SIG-M5 (cell line): ENCODE data around the gene CXCL8.
"Not testable (repeated sequence)": the region's sequence is repeated elsewhere in the genome, so short reads cannot be mapped to it uniquely, and the experiment has no call there.

ENCODE experiments used
- DNase-seq: peaks from one replicate; lab custom pipeline; 2025; lab: John Stamatoyannopoulos, UW

CXCL8 gene

DNA sequence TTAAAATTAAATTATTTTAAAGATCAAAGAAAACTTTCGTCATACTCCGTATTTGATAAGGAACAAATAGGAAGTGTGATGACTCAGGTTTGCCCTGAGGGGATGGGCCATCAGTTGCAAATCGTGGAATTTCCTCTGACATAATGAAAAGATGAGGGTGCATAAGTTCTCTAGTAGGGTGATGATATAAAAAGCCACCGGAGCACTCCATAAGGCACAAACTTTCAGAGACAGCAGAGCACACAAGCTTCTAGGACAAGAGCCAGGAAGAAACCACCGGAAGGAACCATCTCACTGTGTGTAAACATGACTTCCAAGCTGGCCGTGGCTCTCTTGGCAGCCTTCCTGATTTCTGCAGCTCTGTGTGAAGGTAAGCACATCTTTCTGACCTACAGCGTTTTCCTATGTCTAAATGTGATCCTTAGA, at the start of gene CXCL8:
CXCL8 (plus strand) TSS at position 217 of the 426 bp plus-strand sequence; CDS start at position 307, 90 bp downstream.
- peak; percentile 14 for DNase-seq

DNA sequence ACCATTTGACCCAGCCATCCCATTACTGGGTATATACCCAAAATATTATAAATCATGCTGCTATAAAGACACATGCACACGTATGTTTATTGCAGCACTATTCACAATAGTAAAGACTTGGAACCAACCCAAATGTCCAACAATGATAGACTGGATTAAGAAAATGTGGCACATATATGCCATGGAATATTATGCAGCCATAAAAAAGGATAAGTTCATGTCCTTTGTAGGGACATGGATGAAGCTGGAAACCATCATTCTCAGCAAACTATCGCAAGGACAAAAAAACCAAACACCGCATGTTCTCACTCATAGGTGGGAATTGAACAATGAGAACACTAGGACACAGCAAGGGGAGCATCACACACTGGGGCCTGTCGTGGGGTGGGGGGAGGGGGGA, 49.2 kb upstream of the CXCL8 start:
- not testable (repeated sequence) for DNase-seq

DNA sequence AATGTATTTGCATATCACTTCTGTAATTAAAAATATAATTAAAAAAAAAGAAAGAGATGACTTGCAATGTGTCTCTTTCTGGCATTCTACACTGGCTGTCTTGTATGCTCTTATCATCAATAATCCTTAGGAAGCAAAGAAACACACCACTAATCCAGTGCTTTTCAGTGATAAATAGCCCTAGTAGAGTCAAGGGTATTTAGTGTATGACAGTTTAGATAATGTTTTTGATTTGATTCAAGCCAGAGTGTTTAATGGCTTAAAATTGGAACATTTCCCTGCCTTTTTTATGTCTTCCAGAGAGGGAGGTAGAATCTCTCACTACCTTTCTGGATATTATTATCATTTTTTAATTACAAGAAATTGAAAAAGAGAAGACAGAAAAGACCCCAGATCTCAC, 48.6 kb upstream of the CXCL8 start:
- no peak for DNase-seq

DNA sequence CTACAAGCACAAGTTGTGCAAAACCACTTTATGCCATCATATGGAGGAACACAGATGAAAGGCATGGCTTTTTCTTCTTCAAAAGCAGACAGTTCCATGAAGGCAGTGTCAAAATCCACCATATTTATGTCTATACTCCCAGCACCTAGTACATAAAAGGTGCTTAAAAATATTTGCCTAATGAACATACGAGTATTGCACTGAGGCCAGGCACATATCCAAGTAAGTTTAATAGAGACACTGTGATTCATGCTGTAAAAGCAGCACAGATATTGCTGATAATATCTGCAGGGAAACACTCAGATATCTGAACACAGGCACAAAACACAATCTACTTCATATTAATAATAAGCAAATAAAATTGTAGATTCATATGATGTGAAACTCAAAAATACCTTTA, 48.1 kb upstream of the CXCL8 start:
- no peak for DNase-seq

DNA sequence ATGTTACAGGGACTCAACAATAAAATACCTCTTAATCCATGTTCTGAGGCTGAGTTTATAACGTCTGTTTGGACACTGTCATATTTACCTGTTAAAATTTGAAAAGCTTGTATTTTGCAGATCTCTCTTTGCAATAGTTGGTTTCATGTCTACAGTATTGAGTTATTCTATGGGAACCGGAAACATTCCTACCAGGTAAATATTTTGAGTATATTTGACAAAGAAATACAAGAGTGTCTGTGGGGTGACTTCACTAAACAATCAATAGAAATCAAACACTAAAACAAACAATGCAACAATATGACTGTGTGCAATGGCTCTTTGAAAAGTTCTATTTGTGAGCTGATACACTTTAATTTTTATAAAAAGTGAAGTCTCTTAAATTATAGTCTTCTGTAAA, 47.7 kb upstream of the CXCL8 start:
- no peak for DNase-seq

DNA sequence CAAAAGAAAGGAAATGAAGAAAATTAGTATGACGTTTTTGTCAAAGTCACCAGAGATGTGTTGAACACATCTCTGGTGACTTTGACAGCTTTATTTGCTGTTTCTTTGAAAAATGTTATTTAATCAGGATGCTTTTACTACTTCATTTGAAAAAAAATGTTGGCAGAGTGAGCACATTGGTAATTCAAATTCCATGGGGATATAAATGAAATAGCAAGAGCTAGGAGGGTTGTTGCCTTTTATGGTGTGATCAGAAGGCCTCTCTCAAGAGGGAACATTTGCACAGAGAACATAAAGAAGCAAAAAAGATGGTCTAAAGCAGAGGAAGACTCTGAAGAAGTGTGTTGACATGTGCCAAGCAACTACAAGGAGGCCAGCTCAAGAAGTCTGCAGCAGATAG, 46.6 kb upstream of the CXCL8 start:
- DNase-seq = no peak

DNA sequence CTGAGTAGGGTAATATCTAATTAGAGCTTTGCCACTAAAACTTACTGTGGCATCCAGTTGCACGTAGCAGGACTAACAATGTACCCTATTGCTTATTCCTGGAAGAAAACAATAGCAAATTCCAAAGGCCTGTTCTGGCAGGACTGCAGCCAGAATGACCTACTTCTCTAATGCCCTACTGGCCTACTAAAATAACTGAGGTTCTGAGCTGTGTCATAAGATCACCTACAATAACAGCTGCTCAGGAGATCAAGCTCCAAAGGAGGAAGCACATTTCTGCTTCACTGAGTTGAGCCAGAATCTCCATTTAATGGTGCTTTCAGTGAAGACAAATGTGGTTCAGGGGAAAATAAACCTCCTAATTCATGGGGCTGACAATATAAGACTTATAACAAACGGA, 42.2 kb upstream of the CXCL8 start:
- DNase-seq = no peak

DNA sequence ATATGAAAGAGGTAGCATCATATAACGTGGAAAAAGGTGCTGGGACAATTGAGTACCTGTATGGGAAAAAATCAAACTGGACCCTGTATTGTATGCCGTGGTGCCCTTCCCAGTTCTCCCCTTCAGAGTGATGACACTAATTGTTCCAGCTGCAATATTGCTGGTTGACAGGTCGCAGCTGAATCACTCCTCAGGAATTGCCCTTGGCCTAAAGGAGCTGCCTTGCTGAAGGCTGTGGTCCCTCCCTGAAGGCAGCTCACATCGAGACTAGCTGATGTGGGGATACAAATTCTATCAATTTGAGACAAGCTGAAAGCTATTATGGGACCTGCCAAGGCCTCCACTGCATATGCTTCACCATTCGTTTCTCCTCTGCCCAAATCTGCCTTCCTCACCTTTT, 39.3 kb upstream of the CXCL8 start:
- no peak for DNase-seq

DNA sequence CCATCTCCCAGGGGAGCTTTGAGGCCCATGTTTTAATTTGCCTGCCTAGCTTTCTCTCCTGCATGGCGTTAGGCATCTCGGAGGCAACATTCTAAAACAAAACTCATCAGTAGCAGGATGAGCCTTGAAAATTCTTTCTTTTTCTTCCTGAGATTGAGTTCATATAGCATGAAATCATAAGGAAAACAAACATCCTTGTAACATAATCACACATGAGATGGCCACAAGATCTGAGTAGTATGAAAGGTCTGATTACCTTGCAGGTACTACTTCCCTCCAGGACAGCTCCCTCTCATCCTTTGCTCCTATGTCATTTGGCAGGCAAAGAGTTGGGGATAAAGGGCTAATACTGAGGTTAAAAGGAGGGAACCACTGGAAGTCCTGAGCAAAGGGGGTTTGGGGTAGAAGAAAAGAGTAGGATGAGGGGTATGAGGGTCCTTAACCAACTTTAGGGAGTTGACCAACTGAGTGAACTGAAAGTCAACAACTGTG, 37.5 kb upstream of the CXCL8 start:
- DNase-seq = no peak

DNA sequence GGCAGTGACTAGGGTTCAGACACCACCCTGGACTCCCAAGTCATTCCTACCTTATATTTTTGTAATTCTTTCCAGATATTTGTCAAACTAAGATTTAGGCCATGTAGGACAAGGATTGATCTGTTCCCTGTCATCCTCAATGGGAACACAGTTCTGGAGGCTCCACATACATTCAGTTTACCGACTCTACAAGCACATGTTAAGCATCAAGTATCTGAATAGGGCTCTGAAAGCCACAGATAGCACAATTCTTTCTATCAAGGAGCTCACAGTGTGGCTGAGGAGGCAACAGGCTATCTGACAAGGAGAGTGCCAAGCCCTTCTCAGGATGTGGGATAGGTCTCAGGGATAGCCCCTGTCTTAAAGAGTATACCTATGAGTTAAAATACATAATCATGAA, 37.0 kb upstream of the CXCL8 start:
- DNase-seq = no peak

DNA sequence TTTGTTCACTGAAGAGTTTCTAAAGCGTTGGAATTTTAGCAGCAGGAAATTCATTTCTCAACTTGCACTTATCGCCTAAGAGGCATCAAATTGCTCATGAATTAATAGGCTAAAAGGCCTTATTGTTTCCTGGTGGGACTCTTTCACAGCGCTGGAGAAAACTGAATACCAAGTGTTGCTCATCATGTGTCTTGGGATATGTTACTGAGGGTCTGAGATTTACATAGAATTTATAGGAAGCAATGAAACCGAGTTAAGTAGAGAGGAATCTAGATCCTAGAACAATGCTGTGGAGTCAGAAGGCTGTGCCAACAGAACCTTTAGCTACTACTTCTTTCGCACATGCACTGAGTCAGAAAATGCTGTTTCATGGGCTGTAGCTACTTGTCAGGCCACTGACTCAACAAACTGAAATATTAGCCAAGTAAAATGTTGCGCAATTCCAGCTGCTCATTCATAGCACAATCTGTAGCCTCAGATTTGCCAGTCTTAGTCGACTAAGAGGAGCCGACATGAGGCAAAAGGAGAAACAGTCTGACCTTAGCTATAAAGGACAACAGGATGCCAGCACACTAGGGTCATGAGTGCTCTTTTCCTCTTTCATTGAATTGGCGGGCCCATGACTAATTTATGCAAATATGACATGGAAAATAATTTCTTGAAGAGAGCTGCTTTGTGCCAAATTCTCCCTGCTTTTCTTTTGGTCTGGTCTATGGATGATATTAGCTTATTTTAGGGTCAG, 35.9 kb upstream of the CXCL8 start:
- peak; percentile 90 for DNase-seq

DNA sequence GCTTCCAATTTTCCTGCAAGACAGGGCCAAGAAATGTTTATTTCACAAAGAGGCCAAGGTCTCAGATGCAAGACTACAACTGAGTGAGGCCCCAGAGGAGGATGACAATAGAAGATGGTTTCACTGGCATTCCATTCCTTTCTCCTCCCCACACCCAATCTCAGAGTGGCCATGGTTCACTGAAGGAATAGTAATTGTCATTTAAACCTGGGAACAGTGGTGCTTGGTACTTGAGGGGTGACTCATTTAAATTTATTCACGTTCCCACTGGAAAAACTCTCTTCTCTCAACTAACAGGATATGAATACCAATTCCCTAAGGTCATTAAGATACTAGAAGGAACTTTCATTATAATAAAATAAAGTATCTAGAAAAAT, 35.3 kb upstream of the CXCL8 start:
- DNase-seq = no peak

DNA sequence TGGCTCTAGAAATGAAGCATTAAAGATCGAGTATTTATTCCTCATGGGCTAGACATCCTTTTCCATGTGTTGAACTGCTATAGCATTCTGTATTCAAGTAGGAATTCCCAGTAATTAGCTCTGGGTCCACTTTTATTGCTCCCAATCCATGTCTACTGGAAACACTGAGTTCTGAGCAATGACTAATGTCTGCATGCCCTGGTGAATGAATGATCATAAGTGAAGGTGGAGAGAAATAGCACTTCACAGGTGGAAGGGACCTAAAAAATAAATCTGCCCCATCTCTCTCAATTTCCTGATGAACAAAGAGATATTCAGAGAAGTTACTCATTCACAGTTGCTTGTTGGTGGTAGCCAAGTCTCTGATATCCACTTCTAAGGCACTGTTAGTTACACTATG, 34.6 kb upstream of the CXCL8 start:
- DNase-seq = no peak

DNA sequence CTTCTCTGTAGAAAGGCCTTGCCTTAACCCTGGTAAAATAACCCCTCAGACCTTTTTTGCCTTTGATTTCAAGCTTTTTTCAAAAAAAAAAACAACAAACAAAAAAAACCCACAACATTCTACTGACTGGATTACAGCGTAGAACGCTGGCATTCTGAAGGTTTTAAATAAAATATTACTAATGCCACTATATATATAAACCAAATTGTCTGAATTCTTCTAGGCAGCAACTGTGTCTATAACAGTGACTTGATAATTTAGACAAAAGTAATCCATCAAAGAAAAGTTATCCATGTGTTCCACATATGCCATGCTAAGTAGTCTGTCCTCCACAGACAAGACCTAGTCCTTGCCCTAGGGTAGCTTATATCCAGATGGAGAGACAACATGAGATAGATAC, 33.6 kb upstream of the CXCL8 start:
- DNase-seq = no peak

DNA sequence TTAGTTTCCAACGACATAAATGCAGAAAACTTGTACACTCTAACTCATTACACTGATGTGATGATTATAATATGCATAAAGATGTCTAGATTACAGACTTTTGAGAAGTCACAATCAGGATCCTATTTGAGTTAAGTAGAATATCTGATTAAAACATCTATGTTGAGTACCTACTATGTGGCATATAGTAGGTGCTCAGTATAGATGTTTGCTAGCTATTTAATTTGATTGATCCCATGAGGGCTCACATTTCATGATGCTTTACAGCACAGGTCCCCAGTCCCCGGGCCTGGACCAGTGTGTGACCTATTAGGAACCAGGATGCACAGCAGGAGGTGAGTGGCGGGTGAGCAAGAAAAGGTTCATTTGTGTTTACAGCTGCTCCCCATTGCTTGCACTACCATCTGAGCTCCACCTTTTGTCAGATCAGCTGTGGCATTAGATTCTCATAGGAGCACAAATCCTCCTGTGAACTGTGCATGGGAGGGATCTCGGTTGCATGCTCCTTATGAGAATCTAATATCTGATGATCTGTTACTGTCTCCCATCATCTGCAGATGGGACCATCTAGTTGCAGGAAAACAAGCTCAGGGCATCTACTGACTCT, 33.0 kb upstream of the CXCL8 start:
- no peak for DNase-seq

DNA sequence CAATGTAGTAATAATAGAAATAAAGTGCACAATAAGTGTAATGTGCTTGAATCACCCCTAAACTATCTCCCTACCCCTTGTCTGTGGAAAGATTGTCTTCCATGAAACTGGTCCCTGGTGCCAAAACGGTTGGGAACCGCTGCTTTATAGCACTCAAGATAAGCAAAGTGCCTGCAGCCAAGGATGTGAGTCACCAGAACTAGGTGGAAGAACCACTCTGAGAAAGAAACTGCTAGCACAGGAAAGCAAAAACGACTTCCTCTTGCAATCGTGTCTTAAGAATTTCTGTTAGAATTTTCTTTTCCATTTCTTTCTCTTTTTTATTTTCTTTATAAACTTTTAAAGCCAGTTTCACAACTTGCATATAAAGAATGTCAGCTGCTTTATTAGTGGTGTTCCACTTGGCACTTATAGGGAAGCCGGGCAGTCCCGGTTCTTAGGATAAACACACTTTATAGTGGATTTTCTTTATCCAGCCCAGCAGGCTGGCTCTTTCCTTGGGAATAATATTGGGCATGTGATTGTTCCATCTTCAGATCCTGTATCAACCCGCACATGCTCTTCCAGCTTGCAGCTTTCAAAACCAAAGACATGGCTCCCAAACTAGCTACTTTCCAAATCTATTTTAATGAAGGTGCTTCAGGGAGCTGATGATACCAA, 32.3 kb upstream of the CXCL8 start:
- DNase-seq = peak; percentile 18

DNA sequence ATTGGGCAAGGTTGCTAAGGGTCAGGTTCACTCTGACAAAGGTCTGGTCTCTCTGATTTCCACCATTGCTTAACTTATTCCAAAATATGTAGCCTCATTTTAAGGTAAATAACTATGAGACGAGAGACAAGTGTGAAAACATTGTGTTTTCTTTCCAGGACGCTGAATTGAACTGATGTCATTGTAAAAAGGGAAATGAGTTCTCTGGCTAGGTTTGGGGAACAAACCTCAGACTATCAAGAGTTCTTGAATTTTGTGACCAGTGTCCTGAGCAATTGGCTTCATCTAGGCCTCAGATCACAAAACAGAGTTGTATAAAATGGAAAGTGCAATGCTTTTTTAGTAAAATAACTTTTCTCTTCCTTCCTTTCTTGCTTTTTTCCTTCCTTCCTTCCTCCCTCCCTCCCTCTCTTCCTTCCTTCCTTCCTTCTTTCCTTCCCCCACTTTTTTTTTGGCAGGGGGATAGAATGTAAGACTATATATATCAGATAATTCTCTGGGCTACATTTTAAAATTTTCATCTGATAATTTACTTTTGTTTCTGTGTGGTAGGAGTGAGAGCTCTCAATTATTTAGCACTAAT, 30.8 kb upstream of the CXCL8 start:
- no peak for DNase-seq

DNA sequence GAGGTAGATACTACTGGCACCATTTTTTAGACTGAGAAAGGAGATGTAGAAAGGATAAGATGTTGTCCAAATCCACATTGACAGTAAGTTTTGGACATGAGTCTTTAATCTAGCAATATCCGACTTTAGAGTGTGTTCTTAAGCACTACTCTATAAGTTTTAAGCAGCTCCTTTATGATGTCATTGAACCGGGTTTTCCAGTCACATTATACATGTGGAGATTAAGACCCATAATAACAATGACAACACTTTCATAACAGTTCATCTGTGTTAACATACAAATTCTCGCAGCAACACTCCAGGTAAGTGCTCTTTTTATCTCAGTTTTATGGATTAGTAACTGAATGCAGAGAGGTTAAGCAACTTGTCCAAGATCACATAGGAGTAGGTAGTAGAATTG, 30.3 kb upstream of the CXCL8 start:
- DNase-seq = no peak

DNA sequence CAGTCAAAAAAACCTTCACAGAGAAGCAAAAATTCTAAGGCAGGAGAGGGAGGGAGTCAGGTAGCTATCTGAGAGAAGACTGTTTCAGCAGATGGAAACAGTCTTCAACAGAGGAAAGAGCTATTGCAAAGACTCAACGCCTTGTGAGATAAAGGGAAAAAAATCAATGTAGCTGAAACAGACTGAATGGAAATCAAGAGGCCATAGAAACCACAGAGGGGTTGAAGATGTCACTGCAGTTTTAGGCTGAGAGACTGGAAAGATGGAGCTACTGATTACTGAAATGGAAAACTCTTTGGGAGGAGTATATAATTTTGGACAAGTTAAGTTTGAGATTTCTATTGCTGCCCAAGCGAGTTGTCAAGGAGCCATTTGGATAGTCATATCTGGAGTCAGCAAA, 28.4 kb upstream of the CXCL8 start:
- DNase-seq = no peak

DNA sequence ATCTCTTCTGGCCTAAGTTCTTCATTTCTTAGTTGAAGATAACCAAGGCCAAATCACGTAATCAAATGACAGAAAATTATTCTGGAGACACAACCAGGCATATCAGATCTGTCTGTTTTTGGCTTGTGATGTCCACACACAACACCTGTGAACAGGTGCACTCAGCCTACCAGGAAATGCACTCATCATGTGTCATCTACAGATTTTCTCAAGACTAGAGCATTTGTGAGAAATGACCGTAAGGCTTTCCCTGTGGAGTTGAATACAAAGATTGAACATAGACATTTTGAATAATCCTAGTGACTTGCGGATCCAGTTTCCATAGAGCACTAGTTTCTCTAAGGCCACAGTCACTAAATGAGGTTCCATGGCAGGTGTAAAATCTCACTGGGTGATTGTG, 26.7 kb upstream of the CXCL8 start:
- no peak for DNase-seq

DNA sequence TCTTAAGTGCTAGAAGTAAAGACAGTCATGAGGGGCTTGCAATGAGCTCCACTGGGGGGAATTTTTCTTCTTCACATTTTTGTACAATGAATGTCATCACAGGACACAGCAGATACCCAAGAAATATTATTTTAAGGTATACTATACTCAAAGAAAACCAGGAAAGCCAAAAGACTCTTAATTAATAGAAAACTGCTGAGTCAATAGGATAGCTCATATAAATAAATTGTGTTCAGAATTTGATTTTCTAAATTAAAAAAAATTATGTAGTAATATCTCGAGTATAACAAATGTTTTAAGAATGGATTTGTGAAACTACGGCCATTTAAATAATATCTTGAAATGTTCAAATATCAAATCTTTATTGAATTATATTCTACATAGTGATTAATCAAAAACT, 25.7 kb upstream of the CXCL8 start:
- no peak for DNase-seq

DNA sequence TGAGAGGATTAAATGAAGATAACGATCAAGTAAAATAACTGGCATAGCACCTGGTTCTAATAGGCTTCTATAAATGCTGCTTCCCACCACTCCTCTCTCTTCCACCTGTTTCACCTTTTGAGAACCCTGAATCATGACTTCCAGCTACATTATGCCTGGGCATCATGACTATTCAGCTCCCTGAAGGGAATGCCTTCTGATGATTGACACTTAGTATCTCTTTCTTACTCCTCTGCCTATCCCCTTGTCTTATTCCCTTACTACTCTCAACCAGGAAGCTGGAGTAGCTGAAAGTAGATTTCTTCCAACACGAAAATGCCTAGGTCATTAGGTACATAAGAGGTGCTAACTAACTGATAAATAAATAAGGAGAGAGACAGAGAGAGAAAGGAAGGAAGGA, 24.7 kb upstream of the CXCL8 start:
- DNase-seq = no peak
